HG03025 (cell line): ENCODE data around the gene TSPEAR.

ENCODE experiments used
- ATAC-seq: cut with Tn5 transposase; IDR thresholded peaks from one replicate; pipeline ENCODE4 v1.9.1; 2021; ENCODE audit warnings: mild to moderate bottlenecking, moderate library complexity; ENCODE audit not compliant: unreplicated experiment, low FRiP score

The TSPEAR gene

GRCh38 chr21:44499631-44500030, 211.7 kb downstream of the TSPEAR start:
- no peak for ATAC-seq

GRCh38 chr21:44499211-44499560, 212.2 kb downstream of the TSPEAR start:
- ATAC-seq = no peak

- no peak for ATAC-seq
These were observed 212.8 kb downstream of the TSPEAR start for GRCh38 chr21:44498280-44499210.

- ATAC-seq = no peak
These were observed 213.7 kb downstream of the TSPEAR start for GRCh38 chr21:44497703-44498126.

- ATAC-seq = no peak
These were observed 214.5 kb downstream of the TSPEAR start for GRCh38 chr21:44496564-44497550.

GRCh38 chr21:44495611-44496563, 215.5 kb downstream of the TSPEAR start:
- no peak for ATAC-seq

GRCh38 chr21:44494956-44495355, 216.4 kb downstream of the TSPEAR start:
- ATAC-seq = no peak

- no peak for ATAC-seq
These were observed 217.0 kb downstream of the TSPEAR start for GRCh38 chr21:44494418-44494817.

- no peak for ATAC-seq
These were observed 218.6 kb downstream of the TSPEAR start for GRCh38 chr21:44492567-44493385.

- ATAC-seq = no peak
These were observed 220.6 kb downstream of the TSPEAR start for GRCh38 chr21:44490816-44491215.

- no peak for ATAC-seq
These were observed 221.0 kb downstream of the TSPEAR start for GRCh38 chr21:44490405-44490804.

GRCh38 chr21:44489962-44490361, 221.4 kb downstream of the TSPEAR start:
- ATAC-seq = no peak

- no peak for ATAC-seq
These were observed 223.5 kb downstream of the TSPEAR start for GRCh38 chr21:44487831-44488230.

- no peak for ATAC-seq
These were observed 225.1 kb downstream of the TSPEAR start for GRCh38 chr21:44486302-44486701.

- ATAC-seq = no peak
These were observed 225.6 kb downstream of the TSPEAR start for GRCh38 chr21:44485796-44486195.

- ATAC-seq = no peak
These were observed 226.0 kb downstream of the TSPEAR start for GRCh38 chr21:44485254-44485793.

GRCh38 chr21:44484498-44485253, 226.7 kb downstream of the TSPEAR start:
- no peak for ATAC-seq
